Activated CD8-positive, alpha-beta T cell treated with anti-CD3 and anti-CD28 coated beads for 36 hours (primary cell): Measurements from ENCODE around the gene FRMD8. TPM values are rescaled to one million over a fixed set of nuclear protein-coding genes. Genes with fewer than 3 reads are reported as not detected.

Experiments
- ATAC-seq: fragments of 200-7000 bp; cut with Tn5 transposase; one replicate; pipeline ENCODE4 v1.10.0; 2021; ENCODE audit warnings: mild to moderate bottlenecking, moderate library complexity
- CTCF ChIA-PET: fragments of 350-600 bp; sonication (Branson Sonifier 250); formaldehyde crosslinking; loops from one replicate; lab custom pipeline; 2021; ENCODE audit warnings: antibody characterized with exemption; lab: Charles Lee
- POLR2A ChIA-PET: fragments of 350-600 bp; sonication (Branson Sonifier 250); formaldehyde crosslinking; loops from one replicate; lab custom pipeline; 2021; ENCODE audit warnings: antibody characterized with exemption; lab: Charles Lee
- DNase-seq: peaks from one replicate; pipeline ENCODE4 v3.0.0-alpha.2; 2020
- H3K27ac Mint-ChIP-seq: one replicate; pipeline ENCODE4 v1.8.0; 2021; ENCODE audit warnings: mild to moderate bottlenecking, mixed read lengths
- H3K27me3 Mint-ChIP-seq: one replicate; pipeline ENCODE4 v1.8.0; 2021; ENCODE audit warnings: mixed read lengths
- H3K36me3 Mint-ChIP-seq: one replicate; pipeline ENCODE4 v1.8.0; 2021; ENCODE audit warnings: low read depth, mixed read lengths
- H3K4me1 Mint-ChIP-seq: one replicate; pipeline ENCODE4 v1.8.0; 2021; ENCODE audit warnings: low read depth, mixed read lengths
- H3K4me3 Mint-ChIP-seq: one replicate; pipeline ENCODE4 v1.8.0; 2021; ENCODE audit warnings: mild to moderate bottlenecking, moderate library complexity, mixed read lengths
- H3K9me3 Mint-ChIP-seq: one replicate; pipeline ENCODE4 v1.8.0; 2021; ENCODE audit warnings: mixed read lengths
- intact Hi-C: fragments of 100-400 bp; cut with micrococcal nuclease; formaldehyde crosslinking; loops from one replicate; pipeline ENCODE4 v1.10.0; 2022
- total RNA-seq, 2 experiments: library from RNA; stranded (reverse); gene quantifications; one replicate each; pipeline ENCODE4 v1.2.3, GENCODE V29; 2021
- TF ChIP-seq, protein P1 (sequence below): fragments of 200-600 bp; IDR thresholded peaks from one replicate; pipeline ENCODE4 v1.8.0; 2022; ENCODE audit warnings: antibody characterized with exemption, mild to moderate bottlenecking

FRMD8 gene
- total RNA-seq, 2 experiments from 2014 or later: 26.8 to 33.3 TPM

DNA sequence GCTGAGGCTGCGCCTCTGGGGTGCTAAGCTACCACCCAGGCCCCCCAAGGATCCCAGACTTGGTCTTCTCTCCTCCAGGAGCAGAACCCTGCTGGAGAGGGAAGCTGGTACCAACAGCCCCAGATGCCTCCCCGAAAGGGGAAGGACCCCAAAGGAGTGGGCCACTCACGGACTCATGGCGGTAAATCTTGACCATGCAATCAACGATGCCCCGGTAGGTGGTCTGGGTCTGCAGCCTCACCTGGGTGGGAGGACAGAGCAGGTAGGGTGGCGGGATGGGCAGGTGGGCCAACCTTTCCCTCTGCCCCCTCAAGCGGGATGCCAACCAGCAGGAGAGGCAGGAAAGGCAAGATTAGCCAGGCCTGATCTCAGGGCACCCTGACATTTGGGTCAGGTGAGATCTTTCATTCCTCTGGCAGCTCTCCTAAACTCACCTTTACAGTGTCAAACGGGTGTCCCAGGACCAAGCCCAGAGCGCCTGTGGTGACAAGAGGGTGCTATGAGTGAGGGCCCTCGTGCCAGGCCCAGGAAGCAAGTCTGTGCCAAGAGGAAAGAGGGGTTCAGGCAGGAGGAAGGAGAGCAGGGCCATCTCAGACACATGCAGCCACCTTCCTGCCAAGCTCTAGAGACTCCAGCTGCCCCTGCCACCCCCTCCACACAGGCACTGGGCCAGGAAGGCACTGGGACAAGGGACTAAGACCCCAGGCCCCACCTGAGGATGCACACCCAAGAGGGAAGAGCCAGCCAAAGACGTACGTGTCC, 6.6 kb upstream of the FRMD8 start:
- TF ChIP-seq, protein P1, sequence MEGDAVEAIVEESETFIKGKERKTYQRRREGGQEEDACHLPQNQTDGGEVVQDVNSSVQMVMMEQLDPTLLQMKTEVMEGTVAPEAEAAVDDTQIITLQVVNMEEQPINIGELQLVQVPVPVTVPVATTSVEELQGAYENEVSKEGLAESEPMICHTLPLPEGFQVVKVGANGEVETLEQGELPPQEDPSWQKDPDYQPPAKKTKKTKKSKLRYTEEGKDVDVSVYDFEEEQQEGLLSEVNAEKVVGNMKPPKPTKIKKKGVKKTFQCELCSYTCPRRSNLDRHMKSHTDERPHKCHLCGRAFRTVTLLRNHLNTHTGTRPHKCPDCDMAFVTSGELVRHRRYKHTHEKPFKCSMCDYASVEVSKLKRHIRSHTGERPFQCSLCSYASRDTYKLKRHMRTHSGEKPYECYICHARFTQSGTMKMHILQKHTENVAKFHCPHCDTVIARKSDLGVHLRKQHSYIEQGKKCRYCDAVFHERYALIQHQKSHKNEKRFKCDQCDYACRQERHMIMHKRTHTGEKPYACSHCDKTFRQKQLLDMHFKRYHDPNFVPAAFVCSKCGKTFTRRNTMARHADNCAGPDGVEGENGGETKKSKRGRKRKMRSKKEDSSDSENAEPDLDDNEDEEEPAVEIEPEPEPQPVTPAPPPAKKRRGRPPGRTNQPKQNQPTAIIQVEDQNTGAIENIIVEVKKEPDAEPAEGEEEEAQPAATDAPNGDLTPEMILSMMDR: no peak
- Mint-ChIP-seq H3K4me3 (peak overlapping the region; percentile 26), H3K36me3 (no peaks in the 10 kb centered on the region), H3K27ac (no peak overlapping the region), H3K27me3 (no peaks in the 10 kb centered on the region), H3K4me1 (peaks cover 27% of the 10 kb centered on the region), H3K9me3 (no peaks in the 10 kb centered on the region)
- POLR2A ChIA-PET: interaction anchor here (1.0 to 18.5 kb wide), 5 partner anchors 9 to 123 kb away, joined by 3 to 339 read pairs (median 9); partner anchors contain the start of genes MALAT1 and NEAT1
- no peak for DNase-seq
- intact Hi-C loops: loop anchor here (5.0 kb wide), 1 partner anchor 47 kb away; no protein-coding TSS in a partner anchor
- ATAC-seq: no peak
- CTCF ChIA-PET: interaction anchor here (0.6 to 6.1 kb wide), 7 partner anchors 9 to 131 kb away, joined by 3 to 37 read pairs (median 4); partner anchors contain the start of gene DPF2

DNA sequence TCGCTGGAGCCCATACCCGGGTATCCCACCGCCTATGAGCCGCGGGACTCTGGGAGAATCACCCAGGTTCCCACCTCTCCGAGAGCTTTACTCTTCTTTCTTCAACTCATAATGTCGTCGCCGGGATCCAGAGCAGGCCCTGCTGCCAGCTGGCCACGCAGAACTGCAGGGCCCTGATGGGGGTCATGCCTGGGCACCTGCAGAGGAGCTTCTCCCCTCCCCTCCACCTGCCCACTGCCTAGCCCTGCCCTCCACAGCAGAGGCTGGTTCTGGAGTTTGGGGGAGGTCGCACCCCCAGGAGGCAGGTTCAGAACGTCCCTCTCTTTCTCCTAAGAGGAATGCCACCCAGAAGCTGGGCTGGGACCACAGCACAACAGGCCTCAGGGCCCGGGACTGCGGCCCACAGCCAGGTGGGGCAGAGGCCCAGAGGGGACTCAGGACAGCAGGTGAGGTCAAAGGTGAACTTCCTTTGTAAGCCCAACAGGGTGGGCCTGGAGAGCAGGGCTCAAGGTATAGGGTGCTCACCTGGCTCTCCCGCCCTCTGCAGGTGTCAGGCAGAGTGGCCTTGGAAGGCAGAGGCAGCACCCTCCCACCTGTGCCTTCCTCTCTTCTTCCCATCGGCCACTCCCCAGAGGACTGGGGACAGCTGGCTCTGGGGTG, 5.8 kb upstream of the FRMD8 start:
- POLR2A ChIA-PET: interaction anchor here (0.6 to 18.5 kb wide), 5 partner anchors 11 to 264 kb away, joined by 3 to 339 read pairs (median 9); partner anchors contain the start of genes MALAT1 and NEAT1

DNA sequence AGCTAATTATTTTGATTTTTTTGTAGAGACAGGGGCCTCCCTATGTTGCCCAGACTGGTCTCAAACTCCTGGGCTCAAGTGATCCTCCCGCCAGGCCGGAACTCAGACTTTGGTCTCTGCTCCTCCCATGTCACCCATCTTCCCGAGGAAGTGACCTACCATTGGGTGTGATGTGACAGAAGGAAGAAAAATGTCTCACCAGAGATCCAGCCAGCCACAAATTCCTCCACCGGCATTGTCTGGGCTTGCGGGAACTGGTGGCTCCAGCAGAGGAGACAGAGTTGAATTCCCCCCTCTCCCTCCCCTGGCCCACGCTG, 4.8 kb upstream of the FRMD8 start:
- ATAC-seq (no peak), DNase-seq (no peak)
- H3K4me1 Mint-ChIP-seq: peaks cover 42% of the 10 kb centered on the region
- peak overlapping the region; percentile 78 for H3K4me3 Mint-ChIP-seq
- H3K9me3 Mint-ChIP-seq: no peaks in the 10 kb centered on the region
- ChIA-PET POLR2A (interaction anchor here (0.7 to 18.5 kb wide), 10 partner anchors 10 to 262 kb away, joined by 3 to 339 read pairs (median 4); partner anchors contain the start of genes MALAT1 and NEAT1), CTCF (interaction anchor here (0.6 to 6.1 kb wide), 11 partner anchors 12 to 159 kb away, joined by 3 to 37 read pairs (median 4); no protein-coding TSS in a partner anchor)
- no peaks in the 10 kb centered on the region for H3K27me3 Mint-ChIP-seq
- TF ChIP-seq, protein P1: no peak
- H3K36me3 Mint-ChIP-seq: no peaks in the 10 kb centered on the region
- peak overlapping the region; percentile 97 for H3K27ac Mint-ChIP-seq
- intact Hi-C loops: loop anchor here (2.0 to 5.0 kb wide), 2 partner anchors 46 to 121 kb away; no protein-coding TSS in a partner anchor

More for the DNA sequence above, 5.8 kb upstream of the FRMD8 start:
- TF ChIP-seq, protein P1: no peak
- peak overlapping the region; percentile 78 for H3K4me3 Mint-ChIP-seq
- H3K27me3 Mint-ChIP-seq: no peaks in the 10 kb centered on the region
- no peak overlapping the region for H3K27ac Mint-ChIP-seq
- H3K36me3 Mint-ChIP-seq: no peaks in the 10 kb centered on the region
- no peaks in the 10 kb centered on the region for H3K9me3 Mint-ChIP-seq
- ATAC-seq (no peak), DNase-seq (no peak)
- peaks cover 34% of the 10 kb centered on the region for H3K4me1 Mint-ChIP-seq
- CTCF ChIA-PET: interaction anchor here (0.6 to 6.1 kb wide), 7 partner anchors 10 to 160 kb away, joined by 3 to 37 read pairs (median 4); partner anchors contain the start of gene DPF2
- intact Hi-C loops: loop anchor here (5.0 kb wide), 1 partner anchor 47 kb away; no protein-coding TSS in a partner anchor

DNA sequence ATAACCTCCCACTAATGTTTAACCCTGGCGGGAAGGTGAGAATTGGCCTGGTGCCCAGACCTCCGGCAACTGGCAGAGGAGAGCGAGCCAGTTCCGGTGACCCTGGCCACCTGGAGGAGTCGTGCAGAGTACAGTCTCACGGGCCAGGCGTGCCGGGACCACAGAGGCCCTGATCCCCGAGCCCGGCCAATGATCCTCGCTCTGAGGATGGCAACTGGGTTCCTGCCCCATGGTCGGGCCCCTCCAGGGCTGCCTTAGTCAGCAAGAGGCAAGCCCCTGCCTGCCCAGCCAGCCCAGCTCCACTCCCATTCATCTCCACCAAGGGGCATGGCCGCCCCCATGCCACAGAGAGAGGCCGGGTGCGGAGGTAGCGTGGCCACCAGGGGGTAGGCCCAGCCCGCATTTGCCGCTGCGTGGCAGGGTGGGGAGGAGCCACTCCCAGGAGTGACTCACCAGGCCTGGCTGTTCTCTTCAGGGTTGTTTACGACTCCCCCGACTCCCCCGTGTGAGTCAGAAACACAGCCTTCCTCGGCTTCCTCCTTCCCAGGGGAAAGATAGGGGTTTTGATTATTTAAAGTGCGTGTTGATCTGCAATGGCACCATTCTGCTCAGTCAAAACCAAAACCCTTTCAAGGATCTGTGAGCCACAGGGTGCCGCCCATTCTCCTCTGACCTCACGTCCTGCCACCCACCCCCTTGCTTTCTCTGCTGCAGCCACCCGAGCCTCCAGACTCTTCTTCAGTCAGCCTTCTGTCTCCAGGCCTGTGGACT, 4.2 kb upstream of the FRMD8 start, which contains the start of gene SLC25A45:
TSS of gene SLC25A45 (minus strand) at position 614 of the 771 bp plus-strand sequence. CDS start 695 bp downstream, outside the sequence.
- H3K27ac Mint-ChIP-seq: peak within 1 kb of the TSS; percentile 97
- ChIA-PET POLR2A (interaction anchor here (0.7 to 18.5 kb wide), 9 partner anchors 9 to 262 kb away, joined by 3 to 339 read pairs (median 4); partner anchors contain the start of genes MALAT1 and NEAT1), CTCF (interaction anchor here (0.6 to 6.1 kb wide), 11 partner anchors 12 to 128 kb away, joined by 3 to 37 read pairs (median 4); no protein-coding TSS in a partner anchor)
- no peaks in the 10 kb centered on the region for H3K9me3 Mint-ChIP-seq
- H3K4me1 Mint-ChIP-seq: peaks cover 44% of the 10 kb centered on the region
- intact Hi-C loops: loop anchor here (2.0 to 5.0 kb wide), 2 partner anchors 45 to 121 kb away; no protein-coding TSS in a partner anchor
- no peaks in the 10 kb centered on the region for H3K27me3 Mint-ChIP-seq
- TF ChIP-seq, protein P1: peak; percentile 91
- DNase-seq: peak; percentile 96
- ATAC-seq: peak; percentile 85
- H3K4me3 Mint-ChIP-seq: peak within 1 kb of the TSS; percentile 78
- H3K36me3 Mint-ChIP-seq: no peaks in the 10 kb centered on the region
